Duodenal mucosa (tissue), 2 donors: ENCODE results near the gene MITF.
"Not testable (repeated sequence)": the region's sequence is repeated elsewhere in the genome, so short reads cannot be mapped to it uniquely, and the experiment has no call there.

Experiments
- H3K27ac ChIP-seq: one replicate; pipeline ENCODE4 v1.7.0; 2013; ENCODE audit warnings: low read depth, low read length
- H3K27me3 ChIP-seq, 2 donors: one replicate each; pipeline ENCODE4 v1.7.0; 2013; ENCODE audit warnings: low read length in 2 of 2, control low read depth in 1 of 2; ENCODE audit not compliant: insufficient read depth in 2 of 2, control insufficient read depth in 1 of 2
- H3K36me3 ChIP-seq, 2 donors: one replicate each; pipeline ENCODE4 v1.7.0; 2013; ENCODE audit warnings: low read length in 2 of 2, control low read depth in 1 of 2; ENCODE audit not compliant: insufficient read depth in 2 of 2, control insufficient read depth in 1 of 2
- H3K4me1 ChIP-seq, 2 donors: one replicate each; pipeline ENCODE4 v1.7.0; 2013; ENCODE audit warnings: low read length in 2 of 2, control low read depth in 1 of 2; ENCODE audit not compliant: insufficient read depth in 2 of 2, control insufficient read depth in 1 of 2
- H3K4me3 ChIP-seq, 2 donors: one replicate each; pipeline ENCODE4 v1.7.0; 2013; ENCODE audit warnings: low read length in 2 of 2, low read depth in 1 of 2
- H3K9ac ChIP-seq, 2 donors: one replicate each; pipeline ENCODE4 v1.7.0; 2013; ENCODE audit warnings: low read length in 2 of 2, low read depth in 1 of 2
- H3K9me3 ChIP-seq, 2 donors: one replicate each; pipeline ENCODE4 v1.7.0; 2013; ENCODE audit warnings: low read length in 2 of 2, control low read depth in 1 of 2; ENCODE audit not compliant: control insufficient read depth in 1 of 2

The MITF gene

DNA sequence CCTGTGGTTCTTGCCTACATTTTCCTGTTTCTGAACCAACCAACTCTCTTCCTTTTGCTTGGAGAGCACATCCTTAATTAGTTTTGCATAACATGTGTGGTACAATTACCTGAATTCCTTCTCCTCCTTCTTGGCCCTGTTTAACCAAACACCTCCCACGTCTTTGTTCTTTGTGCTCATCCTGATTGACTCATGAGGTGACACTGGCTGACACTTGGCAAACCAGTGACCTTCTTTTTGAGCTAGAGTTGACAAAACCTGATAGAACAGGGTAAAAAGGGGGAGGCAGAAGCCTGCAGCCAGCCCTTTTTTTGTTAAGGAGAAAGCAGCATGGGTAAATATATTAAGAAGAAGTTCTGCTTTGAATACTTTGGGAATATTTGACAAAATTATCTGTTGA lies 161.1 kb downstream of the MITF start:
- H3K9ac ChIP-seq = no peak overlapping the region
- H3K4me1 ChIP-seq = no peaks in the 10 kb centered on the region
- no peak overlapping the region for H3K4me3 ChIP-seq
- H3K36me3 ChIP-seq = no peaks in the 10 kb centered on the region
- H3K27ac ChIP-seq = no peak overlapping the region
- no peaks in the 10 kb centered on the region for H3K9me3 ChIP-seq
- H3K27me3 ChIP-seq = no peaks in the 10 kb centered on the region

DNA sequence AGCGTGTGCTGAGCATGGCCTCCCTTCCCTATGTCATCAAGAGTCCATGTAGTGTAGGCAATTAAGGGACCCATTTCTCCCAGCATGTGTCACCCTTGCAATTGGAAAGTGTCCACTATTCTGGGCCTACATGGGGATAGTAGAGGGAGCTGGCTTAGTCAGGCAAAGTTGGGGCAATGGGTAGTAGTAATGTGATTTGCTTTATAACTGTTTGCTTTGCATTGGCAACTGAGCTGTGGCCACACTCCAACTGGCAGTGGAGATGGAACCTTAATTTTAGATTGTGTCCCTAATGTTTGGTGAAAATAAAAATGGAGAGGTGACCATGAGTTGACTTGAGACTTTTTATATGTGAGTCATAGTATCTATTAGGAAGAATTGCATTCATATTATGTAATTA lies 162.5 kb downstream of the MITF start:
- Histone ChIP-seq H3K4me3 (no peak overlapping the region), H3K4me1 (no peaks in the 10 kb centered on the region)

DNA sequence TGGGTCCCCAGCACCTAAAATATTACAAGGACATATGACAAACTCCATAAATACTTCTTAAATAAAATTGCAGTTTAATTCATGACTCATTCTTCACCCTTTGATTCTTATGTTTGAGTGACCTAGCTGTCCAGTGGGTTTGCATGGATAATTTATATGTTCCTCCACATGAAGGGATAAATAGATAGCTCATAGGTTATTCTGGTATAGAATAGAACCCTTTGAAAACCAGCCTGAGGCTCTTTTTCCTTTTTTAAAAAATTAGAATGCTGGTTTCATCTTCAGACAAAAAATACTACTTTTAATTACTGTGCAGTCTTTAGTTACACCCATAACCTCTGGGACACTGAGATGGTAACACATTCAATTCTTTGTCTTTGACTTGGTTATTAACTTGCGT lies 163.1 kb downstream of the MITF start:
- Histone ChIP-seq H3K27ac (no peak overlapping the region), H3K9me3 (no peaks in the 10 kb centered on the region), H3K4me1 (no peaks in the 10 kb centered on the region), H3K9ac (no peak overlapping the region), H3K36me3 (no peaks in the 10 kb centered on the region), H3K4me3 (no peak overlapping the region), H3K27me3 (no peaks in the 10 kb centered on the region)

More for the DNA sequence above, 162.5 kb downstream of the MITF start:
- Histone ChIP-seq H3K27me3 (no peaks in the 10 kb centered on the region), H3K9me3 (no peaks in the 10 kb centered on the region), H3K27ac (no peak overlapping the region), H3K9ac (no peak overlapping the region), H3K36me3 (no peaks in the 10 kb centered on the region)

DNA sequence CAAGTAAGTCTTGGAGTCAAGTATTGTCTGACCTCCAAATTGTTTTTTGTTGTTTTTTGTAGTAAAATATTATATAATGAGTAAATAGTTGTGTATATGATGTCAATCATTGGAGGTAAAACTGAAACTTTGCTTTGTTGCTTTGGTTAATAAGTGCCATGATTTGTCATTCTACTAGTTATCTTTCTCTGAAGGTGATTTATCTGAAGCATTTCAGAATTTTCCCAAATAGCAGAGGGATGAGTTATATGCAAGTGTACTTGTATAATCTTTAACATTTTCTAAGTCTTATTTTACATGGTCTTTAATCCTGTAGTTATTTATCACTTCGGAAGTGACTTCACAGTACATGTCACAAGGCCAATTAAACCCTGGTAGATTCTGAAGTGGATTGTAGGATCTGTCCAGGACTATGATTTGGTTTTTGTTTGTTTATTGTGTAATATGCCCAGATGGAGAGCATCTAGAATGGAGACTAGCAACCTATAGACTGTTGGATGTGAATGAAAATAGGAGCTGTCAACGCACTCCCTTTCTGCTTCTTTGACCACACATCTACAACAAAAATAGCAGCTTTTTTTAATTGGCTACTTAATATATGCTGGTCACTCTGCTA lies 167.2 kb downstream of the MITF start:
- Histone ChIP-seq H3K36me3 (no peaks in the 10 kb centered on the region), H3K4me3 (no peak overlapping the region), H3K9ac (no peak overlapping the region), H3K4me1 (no peaks in the 10 kb centered on the region), H3K27ac (no peak overlapping the region), H3K27me3 (no peaks in the 10 kb centered on the region), H3K9me3 (no peaks in the 10 kb centered on the region)

DNA sequence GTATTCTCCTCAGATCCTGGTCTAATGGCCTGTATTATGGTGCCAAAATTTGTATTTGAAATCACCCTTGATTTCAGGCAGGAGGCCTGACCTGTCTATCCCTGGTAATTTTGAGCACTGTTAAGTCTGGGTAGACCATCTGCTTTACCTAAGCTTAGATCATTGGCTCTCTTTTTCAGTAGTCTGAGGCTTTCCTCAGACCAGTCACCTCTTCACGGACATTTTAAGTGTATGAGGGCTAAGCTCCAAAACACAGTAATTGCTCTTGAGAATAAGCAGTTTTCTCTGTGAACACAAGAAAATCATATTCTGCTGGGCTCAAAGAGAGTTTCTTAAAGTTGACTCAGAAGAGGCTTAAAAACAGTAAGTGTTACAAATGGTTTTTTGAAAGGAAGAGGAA lies 168.3 kb downstream of the MITF start:
- no peaks in the 10 kb centered on the region for H3K27me3 ChIP-seq
- H3K4me3 ChIP-seq = no peak overlapping the region
- H3K9me3 ChIP-seq = no peaks in the 10 kb centered on the region
- H3K4me1 ChIP-seq = no peaks in the 10 kb centered on the region
- H3K9ac ChIP-seq = no peak overlapping the region
- no peaks in the 10 kb centered on the region for H3K36me3 ChIP-seq
- H3K27ac ChIP-seq = no peak overlapping the region

DNA sequence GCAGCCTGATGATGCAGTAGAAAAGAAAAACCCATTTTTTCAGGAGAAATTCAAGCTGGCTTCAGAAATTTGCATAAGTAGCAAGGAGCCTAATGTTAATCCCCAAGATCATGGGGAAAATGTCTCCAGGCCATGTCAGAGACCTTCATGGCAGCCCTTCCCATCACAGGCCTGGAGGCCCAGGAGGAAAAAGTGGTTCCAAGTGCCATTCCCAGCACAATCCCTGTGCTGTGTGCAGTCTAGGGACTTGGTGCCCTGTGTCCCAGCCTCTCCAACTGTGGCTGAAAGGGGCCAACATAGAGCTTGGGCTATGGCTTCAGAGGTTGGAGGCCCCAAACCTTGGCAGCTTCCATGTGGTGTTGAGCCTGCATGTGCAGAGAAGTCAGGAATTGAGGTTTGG lies 170.6 kb downstream of the MITF start:
- not testable (repeated sequence) for H3K27ac ChIP-seq, H3K36me3 ChIP-seq, H3K27me3 ChIP-seq, H3K9me3 ChIP-seq, H3K4me1 ChIP-seq, H3K4me3 ChIP-seq, H3K9ac ChIP-seq

DNA sequence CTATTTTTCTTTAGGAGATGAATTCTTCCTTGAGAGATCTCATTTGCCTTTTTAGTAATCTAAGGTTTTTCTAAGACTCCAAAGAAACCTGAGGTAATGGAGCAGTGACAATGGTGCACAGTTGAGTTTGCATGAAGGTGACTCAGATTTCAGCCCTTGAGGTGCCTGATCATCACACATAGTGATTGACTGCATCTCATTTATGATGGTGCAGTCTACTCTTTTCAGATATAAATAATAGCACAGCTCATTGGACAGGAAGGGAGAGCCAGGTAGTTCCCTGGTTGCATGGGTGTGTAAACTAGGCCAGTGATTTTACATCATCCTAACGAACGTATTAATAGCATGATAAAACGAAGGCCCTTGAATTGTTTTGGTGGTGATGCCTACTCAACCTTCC lies 174.2 kb downstream of the MITF start:
- Histone ChIP-seq H3K27me3 (no peaks in the 10 kb centered on the region), H3K27ac (no peak overlapping the region), H3K4me1 (no peaks in the 10 kb centered on the region), H3K9me3 (peaks cover 0 to 3% of the 10 kb centered on the region in 2 donors), H3K9ac (no peak overlapping the region), H3K36me3 (no peaks in the 10 kb centered on the region), H3K4me3 (no peak overlapping the region)

DNA sequence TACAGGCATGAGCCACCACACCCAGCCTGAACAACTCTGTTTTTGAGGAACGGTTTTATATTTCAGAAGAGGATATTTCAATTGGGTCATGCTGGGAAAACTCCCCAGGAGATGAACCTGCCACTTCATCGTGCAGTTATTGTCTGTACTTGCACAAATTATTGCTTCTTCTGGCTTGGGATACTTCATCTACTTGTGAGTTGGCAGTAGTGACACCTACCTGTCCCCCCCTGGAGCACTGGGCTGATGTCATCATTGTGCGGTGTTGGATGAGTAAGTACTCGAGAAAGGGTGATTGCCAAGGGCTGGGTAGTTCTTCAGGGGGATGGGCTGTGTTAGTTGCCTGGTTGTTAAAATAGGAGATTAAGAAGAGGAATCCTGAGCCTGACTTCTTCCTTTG lies 175.1 kb downstream of the MITF start:
- no peak overlapping the region for H3K4me3 ChIP-seq
- no peaks in the 10 kb centered on the region for H3K4me1 ChIP-seq

DNA sequence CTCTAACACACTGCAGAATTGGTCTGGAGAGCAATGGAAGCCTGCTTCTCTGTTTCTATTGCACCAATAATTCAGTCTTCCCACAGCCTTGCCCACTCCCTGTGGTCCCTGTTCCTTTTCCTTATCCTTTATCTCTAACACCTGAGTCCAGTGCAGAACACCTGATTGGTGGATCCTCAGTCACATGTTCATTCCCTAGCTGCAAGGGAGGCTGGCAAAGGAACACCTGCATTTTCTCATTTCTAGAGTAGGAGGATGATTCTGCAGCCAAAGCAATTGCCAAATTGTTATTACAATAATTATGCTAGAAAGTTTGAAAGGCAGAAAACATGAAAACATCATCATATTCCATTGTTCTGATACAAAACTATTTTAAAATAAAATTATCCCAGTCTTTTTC lies 176.5 kb downstream of the MITF start:
- no peak overlapping the region for H3K9ac ChIP-seq
- no peaks in the 10 kb centered on the region for H3K36me3 ChIP-seq

More for the DNA sequence above, 175.1 kb downstream of the MITF start:
- Histone ChIP-seq H3K9me3 (peaks cover 0 to 3% of the 10 kb centered on the region in 2 donors), H3K9ac (no peak overlapping the region), H3K27ac (no peak overlapping the region), H3K36me3 (no peaks in the 10 kb centered on the region), H3K27me3 (no peaks in the 10 kb centered on the region)

DNA sequence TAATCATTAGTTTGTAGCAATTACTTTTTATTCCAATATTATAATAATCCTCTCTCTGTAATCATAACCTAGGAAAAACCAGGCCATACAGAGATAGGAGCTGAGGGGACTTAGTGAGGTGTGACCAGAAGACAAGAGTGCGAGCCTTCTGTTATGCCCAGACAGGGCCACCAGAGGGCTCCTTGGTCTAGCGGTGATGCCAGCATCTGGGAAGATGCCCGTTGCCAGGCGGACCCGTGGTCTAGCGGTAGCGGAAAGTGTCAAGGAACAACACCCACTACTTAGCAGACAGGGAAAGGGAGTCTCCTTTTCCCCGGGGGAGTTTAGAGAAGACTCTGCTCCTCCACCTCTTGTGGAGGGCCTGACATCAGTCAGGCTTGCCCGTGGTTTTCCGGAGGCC lies 180.7 kb downstream of the MITF start:
- not testable (repeated sequence) for H3K9ac ChIP-seq, H3K27ac ChIP-seq, H3K4me3 ChIP-seq, H3K4me1 ChIP-seq, H3K27me3 ChIP-seq, H3K9me3 ChIP-seq, H3K36me3 ChIP-seq

More for the DNA sequence above, 176.5 kb downstream of the MITF start:
- no peaks in the 10 kb centered on the region for H3K4me1 ChIP-seq
- H3K9me3 ChIP-seq = peaks cover 0 to 3% of the 10 kb centered on the region in 2 donors
- H3K4me3 ChIP-seq = no peak overlapping the region
- H3K27me3 ChIP-seq = no peaks in the 10 kb centered on the region
- no peak overlapping the region for H3K27ac ChIP-seq

DNA sequence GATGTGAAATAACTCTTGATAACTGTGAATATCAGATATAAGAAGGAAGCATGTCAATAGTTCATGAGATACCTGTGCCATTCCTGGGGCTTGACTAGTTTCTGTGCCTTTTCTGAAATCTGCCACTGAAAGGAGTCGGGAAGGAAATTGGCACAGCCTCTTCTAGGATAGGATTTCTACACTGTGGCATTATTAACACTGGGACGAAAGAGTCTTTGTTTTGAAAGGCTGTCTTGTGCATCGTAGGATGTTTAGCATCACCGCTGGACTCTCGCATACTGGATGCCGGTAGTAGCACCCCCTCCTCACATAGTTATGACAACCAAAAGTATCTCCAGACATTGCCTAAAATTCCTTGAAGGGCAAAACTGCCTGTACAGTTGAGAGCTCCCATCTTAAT lies 182.4 kb downstream of the MITF start:
- H3K27ac ChIP-seq = no peak overlapping the region
- H3K27me3 ChIP-seq = no peaks in the 10 kb centered on the region
- no peaks in the 10 kb centered on the region for H3K4me1 ChIP-seq
- H3K36me3 ChIP-seq = no peaks in the 10 kb centered on the region
- H3K4me3 ChIP-seq = no peak overlapping the region
- no peak overlapping the region for H3K9ac ChIP-seq
- no peaks in the 10 kb centered on the region for H3K9me3 ChIP-seq
